CD4-positive, alpha-beta T cell treated with Interleukin-15 for 1 hour (primary cell): ENCODE data around the gene SLC49A3.
"Not testable (repeated sequence)": the region's sequence is repeated elsewhere in the genome, so short reads cannot be mapped to it uniquely, and the experiment has no call there.

Experiments used
- DNase-seq: peaks from one replicate; pipeline ENCODE4 v3.0.0-alpha.2; 2020

SLC49A3 gene

DNA sequence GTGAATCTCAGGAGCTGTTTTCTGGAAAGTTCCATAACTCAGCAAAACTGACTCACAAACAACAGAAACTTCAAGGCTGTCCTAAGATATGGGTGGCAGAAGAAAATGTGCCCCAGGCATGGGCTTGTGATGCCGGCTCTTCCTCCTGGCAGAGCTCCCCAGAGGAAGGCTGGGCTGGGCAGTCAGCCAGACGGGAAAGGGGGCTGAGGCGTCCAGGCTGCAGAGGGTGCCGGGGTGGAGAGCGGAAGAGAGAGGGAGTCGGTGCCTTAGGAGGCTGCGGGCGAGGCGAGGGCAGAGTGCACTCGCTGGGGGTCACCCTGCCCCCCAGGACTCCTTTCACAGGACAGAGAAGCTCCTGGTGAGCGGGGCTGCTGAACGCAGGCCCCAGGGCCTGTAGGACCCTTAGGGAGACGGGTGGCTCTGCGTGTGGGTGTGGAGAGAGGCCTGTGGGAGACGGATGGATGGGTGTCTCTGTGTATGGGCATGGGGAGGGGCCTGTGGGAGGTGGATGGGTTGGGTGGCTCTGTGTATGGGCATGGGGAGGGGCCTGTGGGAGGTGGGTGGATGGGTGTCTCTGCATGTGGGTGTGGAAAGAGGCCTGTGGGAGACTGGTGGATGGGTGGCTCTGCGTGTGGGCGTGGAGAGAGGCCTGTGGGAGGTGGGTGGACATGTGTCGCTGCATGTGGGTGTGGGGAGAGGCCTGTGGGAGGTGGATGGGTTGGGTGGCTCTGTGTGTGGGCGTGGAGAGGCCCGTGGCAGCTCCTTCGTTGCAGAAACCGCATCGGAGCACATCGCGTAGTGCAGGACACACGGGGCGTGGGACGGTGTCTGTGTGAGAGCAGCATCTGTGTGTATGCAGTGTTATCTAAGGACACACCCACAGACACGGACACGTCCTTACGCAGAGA is 32.6 kb upstream of the SLC49A3 start:
- no peak for DNase-seq

GRCh38 chr4:720111-720860 is 31.3 kb upstream of the SLC49A3 start:
- no peak for DNase-seq

DNA sequence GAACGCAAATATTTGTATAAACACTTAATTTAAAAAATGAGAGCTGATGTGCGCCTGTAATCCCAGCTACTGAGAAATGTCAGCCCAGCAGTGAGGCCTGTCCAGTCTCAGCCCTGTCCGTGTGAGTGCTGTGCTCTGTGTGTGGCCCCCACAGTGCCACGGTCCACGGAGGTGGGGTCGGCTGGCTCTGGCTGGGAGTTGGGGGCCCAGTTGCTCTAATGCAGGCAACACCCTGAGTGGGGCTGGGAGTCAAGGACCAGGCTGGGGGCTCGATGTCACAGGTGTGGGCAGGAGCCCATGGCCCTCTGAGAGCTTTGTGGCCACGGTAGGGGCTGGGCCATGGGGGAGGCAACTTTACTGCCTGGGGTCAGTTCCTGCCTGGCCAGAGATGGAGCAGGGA is 29.5 kb upstream of the SLC49A3 start:
- no peak for DNase-seq

- DNase-seq, result no peak
These were observed 28.8 kb upstream of the SLC49A3 start for GRCh38 chr4:717601-718320.

DNA sequence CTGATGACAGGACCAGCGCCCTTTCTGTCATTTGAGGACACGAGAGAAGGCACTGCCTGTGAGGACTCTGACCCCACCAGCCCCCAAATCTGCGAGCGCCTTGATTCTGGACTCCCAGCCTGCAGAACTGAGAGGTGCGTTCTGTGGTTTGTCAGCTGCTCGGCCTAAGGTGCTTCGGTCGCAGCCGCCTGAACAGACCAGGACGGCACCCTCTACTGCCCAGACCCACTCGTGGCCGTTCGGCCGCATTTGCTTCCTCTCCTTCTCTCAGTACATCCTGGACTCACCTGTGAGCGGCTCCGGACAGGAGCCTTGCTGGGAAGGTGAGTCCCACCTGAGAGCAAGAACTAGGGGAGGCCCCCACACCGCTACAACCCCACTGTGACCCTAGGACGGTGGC is 25.1 kb upstream of the SLC49A3 start:
- DNase-seq, result no peak

DNA sequence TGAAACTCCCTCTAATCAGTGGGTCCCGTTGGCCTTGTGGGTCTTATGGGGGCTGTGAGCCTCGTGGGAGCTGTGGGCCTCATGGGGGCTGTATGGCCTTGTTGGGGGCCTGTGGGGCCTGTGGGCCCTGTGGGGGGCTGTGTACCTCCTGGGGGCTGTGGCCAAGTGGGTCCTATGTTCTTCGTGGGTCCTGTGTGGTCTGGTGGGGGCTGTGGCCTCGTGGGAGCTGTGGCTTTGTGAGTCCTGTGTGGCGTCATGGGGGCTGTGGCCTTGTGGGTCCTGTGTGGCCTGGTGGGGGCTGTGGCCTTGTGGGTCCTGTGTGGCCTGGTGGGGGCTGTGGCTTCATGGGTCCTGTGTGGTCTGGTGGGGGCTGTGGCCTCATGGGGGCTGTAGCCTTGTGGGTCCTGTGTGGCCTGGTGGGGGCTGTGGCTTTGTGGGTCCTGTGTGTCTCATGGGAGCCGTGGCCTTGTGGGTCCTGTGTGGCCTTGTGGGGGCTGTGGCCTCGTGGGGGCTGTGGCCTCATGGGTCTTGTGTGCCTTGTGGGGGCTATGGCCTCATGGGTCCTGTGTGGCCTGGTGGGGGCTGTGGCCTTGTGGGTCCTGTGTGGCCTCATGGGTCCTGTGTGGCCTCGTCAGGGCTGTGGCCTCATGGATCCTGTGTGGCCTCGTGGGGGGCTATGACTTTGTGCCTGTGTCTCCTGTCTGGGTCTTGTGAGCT is 24.1 kb upstream of the SLC49A3 start:
- DNase-seq, result no peak

- no peak for DNase-seq
These were observed 23.1 kb upstream of the SLC49A3 start for GRCh38 chr4:712093-712492.

- no peak for DNase-seq
These were observed 22.0 kb upstream of the SLC49A3 start for GRCh38 chr4:710916-711315.

- DNase-seq, result no peak
These were observed 21.2 kb upstream of the SLC49A3 start for GRCh38 chr4:710116-710515.

DNA sequence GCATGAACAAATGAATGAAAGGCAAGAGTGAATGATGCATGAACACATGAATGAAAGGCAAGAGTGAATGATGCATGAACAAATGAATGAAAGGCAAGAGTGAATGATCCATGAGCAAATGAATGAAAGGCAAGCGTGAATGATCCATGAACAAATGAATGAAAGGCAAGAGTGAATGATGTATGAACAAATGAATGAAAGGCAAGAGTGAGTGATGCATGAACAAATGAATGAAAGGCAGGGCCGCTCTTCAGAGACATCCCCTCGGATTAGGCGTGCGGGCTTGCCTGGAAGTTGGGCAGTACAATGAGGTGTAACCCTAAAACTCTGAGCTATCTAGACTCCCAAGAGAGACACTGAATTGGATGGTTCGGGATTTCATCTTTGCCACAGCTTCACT is 20.4 kb upstream of the SLC49A3 start:
- no peak for DNase-seq

GRCh38 chr4:708631-708933 is 19.6 kb upstream of the SLC49A3 start:
- no peak for DNase-seq

DNA sequence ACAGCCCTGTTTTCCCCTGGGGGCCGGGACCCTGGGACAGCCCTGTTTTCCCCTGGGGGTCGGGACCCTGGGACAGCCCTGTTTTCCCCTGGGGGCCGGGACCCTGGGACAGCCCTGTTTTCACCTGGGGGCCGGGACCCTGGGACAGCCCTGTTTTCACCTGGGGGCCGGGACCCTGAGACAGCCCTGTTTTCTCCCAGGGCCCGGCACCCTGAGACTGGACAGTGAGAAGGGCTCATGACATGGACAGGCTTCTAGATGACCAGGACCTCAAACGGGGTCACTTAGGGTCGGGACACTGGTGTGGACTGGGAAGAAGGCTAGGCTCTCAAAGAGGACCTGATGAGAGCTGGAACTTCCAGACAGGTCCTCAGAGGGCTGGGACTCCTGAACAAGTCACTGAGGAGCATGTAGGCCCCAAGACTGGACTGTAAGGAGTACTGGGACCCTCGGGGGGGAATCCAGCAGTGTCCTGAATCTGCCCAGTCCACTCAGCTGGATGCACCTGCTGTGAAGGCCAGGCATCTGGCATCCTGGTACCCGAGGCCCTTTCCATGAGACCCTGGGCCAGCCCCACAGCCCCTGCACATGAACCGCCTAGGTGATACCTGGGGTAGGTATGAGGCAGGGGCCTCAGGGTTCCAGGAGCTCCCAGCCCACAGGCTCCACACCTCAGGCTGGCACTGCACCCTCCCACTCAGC is 19.1 kb upstream of the SLC49A3 start:
- DNase-seq, result no peak

DNA sequence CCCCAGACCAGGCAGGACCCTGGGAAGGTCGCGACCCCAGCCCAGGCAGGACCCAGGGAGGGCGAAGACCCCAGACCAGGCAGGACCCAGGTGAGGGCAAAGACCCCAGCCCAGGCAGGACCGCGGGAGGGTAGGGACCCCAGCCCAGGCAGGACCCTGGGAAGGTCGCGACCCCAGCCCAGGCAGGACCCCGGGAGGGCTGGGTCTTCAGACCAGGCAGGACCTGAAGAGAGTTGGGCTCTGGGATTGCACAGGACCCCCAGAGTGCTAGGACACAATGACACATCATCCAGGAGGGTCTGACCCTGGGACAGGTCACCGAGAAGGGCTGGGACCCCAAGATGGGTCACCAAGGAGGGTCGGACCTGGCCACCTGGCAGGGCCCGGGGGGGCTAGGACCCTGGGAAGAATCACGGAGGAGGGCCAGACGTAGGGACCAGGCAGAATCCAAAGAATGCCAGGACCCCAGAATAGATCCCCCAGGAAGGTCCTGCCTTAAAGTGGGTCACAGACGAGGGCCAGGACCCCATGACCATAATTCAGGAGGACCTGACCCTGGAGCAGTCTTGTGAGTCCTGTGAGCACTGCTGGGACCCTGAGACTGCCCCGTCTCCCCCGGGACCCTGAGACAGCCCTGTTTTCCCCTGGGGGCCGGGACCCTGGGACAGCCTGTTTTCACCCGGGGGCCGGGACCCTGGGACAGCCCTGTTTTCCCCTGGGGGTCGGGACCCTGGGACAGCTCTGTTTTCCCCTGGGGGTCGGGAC is 18.1 kb upstream of the SLC49A3 start:
- no peak for DNase-seq

DNA sequence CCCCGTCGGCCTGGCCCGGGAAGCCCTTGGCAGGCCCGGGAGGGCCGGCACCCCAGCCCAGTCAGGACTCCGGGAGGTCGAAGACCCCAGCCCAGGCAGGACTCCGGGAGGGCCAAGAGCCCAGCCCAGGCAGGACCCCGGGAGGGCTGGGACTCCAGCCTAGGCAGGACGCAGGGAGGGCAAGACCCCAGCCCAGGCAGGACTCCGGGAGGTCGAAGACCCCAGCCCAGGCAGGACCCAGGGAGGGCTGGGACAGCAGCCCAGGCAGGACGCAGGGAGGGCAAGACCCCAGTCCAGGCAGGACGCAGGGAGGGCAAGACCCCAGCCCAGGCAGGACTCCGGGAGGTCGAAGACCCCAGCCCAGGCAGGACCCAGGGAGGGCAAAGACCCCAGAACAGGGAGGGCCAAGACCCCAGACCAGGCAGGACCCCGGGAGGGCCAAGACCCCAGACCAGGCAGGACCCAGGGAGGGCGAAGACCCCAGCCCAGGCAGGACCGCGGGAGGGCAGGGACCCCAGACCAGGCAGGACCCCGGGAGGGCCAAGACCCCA is 17.2 kb upstream of the SLC49A3 start:
- not testable (repeated sequence) for DNase-seq

DNA sequence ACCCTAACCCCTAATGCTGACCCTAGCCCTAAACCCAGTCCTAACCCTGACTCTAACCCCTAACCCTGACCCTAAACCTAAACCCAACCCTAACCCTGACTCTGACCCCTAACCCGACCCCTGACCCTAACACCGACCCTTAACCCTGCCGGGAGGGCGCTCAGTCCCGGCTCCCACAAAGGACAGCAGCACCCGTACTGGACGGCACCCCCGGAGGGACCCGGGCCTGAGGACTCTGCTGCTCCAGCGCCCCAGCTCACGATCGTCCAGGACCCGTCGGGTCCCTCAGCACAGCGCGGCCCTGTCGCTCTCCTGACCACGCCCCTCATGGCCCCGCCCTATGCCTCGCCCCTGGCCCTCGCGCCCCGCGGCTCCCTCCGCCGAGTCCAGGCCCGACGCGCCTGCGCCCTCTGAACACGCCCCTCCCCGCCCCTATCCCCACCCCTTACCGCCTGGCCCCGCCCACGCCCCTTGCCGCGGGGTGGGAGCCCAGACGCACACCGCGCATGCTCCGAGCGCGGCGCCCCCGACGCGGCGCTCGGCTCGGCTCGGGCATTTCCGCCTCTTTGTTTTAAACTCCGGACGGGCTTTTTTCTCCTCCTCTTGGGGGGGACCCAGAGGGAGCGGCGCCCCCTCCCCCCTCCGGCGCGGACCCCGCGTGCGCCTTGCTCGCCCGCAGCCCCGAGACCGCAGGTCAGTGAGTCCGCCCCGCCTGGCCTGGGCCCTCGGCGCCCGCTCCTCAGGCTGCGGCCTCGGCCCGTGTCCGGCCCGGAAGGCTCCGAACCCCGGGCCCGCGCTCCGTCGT is 16.5 kb upstream of the SLC49A3 start, which contains the start of gene PCGF3:
Gene PCGF3, plus strand, starts transcription at position 555 of the 805 bp plus-strand sequence. CDS start 27,849 bp downstream, outside the sequence.
- peak; percentile 95 for DNase-seq

- DNase-seq, result no peak
These were observed 16.0 kb upstream of the SLC49A3 start for GRCh38 chr4:704971-705277.

DNA sequence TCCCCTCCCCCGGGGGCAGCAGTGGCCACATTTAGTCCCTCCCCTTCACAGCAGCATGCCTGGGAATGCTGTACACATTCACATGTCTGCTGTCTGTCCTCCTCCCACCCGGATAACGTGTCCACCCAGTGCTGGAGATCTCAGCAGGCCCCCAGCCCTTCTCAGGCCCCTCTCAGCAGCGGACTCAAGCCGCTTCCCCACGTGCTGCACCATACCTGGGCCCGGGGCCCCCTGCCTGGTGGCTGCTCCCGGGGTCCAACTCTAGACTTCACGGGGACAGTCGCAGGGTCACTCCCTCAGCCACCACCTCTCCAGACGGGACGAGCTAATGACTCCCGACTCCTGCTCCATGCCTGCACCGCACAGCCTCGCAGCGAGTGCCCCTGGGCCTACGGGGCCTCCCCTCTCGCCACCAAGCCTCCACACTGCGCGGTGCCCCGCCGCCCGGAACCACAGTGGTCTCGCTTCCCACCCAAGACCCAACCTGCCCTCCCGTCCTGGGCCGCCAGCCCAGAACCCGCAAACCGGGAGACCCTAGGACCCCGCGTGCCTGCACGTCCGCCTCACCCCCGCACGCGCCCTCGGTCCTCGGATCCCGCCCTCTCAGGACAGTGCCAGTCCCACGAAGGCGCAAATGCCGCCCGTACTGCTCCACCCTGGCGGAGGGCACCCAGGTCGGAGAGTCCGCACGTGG is 15.4 kb upstream of the SLC49A3 start:
- DNase-seq, result no peak

DNA sequence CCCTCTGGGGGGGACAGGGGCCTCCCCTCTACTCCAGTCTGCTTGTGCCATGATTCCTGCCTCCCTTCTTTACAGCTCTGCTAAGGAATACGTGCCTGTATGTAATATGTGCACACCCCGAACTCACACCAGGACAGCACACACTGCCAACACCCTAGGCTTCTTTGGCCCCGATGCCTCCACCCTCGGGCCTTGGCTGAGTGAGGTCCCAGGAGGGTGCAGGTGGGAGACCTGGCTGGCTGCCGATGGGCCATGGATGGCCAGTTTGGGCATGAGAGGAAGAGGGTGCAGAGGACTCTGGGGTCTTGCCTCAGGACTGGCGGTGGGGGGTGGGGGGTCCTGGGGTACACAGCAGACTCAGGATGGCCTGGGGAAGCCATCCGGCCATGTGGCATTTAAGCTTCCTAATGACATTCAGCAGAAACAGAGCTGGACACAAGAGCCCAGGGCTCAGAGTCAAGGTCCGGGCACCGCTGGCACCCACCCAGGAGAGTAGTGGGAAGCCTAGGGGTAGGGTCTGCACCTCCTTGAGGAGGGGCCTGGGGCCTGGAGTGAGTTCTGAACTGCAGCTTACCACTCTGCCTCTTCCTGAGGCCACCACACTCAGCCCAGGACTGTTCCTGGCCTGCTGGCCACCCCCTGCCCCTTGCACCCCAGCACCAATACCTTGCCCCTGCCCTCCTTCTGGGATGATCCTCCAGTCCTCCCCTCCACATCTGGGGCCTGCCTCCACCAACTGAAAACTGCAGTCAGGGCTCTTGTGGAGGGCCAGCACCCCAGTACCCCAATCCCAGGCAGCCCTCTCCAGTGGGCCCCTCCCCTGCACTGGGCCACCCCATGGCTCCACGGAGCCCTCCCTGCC is 14.6 kb upstream of the SLC49A3 start:
- DNase-seq, result no peak

GRCh38 chr4:702618-703048 is 13.7 kb upstream of the SLC49A3 start:
- no peak for DNase-seq
